Astrocyte of the spinal cord (primary cell): ENCODE results near the gene GATC.

Source experiments
- DNase-seq: peaks from one replicate; pipeline ENCODE4 v3.0.0; 2011; ENCODE audit warnings: low read depth, low spot score
- H3K4me3 ChIP-seq: 2 replicates; pipeline ENCODE4 v1.5.1; 2011; ENCODE audit warnings: low read depth, mild to moderate bottlenecking, low read length, moderate library complexity
- in situ Hi-C: cut with HindIII; loops from 2 replicates; pipeline ENCODE4 v1.10.0; 2017; ENCODE audit warnings: low sequenced_read_pairs
- TF ChIP-seq, protein P1 (sequence below): IDR thresholded peaks from 2 replicates; pipeline ENCODE4 v1.5.1; 2012; ENCODE audit warnings: low read depth, mild to moderate bottlenecking, low read length, inconsistent platforms

Gene GATC

DNA sequence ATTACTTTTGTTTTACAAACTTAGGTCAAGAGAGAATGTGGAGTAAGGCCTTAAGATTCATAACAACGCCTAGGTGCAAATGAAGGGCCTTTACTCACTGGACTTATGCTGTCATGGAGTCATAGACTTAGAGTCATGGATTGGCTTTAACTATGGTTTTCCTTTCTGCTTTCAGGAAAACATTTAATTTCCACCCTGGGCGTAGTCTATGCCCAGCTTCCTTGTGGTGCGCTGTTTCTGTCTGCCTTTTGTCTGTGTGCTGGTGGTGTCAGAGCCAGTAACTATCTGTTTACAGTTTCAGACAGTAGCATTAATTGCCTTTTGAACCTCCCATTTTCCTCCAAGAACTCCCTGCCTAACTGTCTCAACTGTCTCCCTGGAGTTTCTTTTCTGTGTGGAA lies 40.2 kb upstream of the GATC start:
- H3K4me3 ChIP-seq, result no peak overlapping the region
- TF ChIP-seq, protein P1, sequence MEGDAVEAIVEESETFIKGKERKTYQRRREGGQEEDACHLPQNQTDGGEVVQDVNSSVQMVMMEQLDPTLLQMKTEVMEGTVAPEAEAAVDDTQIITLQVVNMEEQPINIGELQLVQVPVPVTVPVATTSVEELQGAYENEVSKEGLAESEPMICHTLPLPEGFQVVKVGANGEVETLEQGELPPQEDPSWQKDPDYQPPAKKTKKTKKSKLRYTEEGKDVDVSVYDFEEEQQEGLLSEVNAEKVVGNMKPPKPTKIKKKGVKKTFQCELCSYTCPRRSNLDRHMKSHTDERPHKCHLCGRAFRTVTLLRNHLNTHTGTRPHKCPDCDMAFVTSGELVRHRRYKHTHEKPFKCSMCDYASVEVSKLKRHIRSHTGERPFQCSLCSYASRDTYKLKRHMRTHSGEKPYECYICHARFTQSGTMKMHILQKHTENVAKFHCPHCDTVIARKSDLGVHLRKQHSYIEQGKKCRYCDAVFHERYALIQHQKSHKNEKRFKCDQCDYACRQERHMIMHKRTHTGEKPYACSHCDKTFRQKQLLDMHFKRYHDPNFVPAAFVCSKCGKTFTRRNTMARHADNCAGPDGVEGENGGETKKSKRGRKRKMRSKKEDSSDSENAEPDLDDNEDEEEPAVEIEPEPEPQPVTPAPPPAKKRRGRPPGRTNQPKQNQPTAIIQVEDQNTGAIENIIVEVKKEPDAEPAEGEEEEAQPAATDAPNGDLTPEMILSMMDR, result no peak
- no peak for DNase-seq
- in situ Hi-C loops, result no loop called here

DNA sequence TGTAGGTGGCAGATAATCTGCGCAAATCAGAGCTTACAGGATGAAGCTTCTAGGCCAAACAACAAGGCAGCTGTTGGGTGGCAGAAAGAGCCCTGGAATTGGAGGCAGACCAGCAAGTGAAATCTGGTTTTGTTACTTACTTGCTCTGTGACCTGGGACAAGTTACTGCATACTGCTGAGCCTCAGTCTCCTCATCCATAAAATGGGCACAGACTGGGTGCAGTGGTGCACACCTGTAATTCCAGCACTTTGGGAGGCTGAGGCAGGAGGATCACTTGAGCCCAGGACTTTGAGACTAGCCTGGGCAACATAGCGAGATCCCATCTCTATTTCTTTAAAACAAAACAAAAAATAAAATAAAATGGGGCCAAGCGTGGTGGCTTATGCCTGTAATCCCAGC lies 39.7 kb upstream of the GATC start:
- in situ Hi-C loops, result no loop called here
- no peak for DNase-seq
- H3K4me3 ChIP-seq, result no peak overlapping the region
- TF ChIP-seq, protein P1, result no peak

DNA sequence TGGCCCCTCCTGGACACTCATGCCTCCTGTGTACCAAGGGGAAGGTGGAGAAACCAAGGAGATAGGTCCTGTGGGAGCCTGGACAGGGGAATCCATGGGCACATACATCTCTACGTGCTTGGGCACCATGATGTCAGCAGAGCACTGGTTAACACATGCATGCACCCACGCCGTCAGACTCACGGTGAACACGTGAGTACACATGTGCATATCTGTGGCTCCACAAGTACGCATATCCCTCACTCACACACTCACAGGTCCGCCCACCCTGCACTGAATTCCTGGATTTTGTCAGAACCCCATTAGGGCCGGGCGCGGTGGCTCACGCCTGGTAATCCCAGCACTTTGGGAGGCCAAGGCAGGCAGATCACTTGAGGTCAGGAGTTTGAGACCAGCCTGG lies 37.5 kb upstream of the GATC start:
- no peak overlapping the region for H3K4me3 ChIP-seq
- TF ChIP-seq, protein P1, result no peak
- no peak for DNase-seq
- in situ Hi-C loops, result no loop called here

DNA sequence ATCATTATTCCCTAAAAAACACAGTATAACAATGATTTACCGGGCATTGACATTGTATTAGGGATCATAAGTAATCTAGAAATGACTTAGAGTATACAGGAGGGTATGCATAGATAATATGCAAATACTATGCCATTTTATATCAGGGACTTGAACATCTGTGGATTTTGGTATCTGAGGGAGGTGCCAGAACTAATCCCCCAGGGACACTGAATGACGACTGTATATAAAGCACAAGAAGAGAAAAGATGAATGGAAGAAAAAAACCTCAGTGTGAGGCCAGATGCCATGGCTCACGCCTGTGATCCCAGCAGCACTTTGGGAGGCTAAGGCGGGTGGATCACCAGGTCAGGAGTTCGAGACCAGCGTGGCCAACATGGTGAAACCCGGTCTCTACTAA lies 33.8 kb upstream of the GATC start:
- DNase-seq, result no peak
- TF ChIP-seq, protein P1, result no peak
- in situ Hi-C loops, result no loop called here
- no peak overlapping the region for H3K4me3 ChIP-seq

DNA sequence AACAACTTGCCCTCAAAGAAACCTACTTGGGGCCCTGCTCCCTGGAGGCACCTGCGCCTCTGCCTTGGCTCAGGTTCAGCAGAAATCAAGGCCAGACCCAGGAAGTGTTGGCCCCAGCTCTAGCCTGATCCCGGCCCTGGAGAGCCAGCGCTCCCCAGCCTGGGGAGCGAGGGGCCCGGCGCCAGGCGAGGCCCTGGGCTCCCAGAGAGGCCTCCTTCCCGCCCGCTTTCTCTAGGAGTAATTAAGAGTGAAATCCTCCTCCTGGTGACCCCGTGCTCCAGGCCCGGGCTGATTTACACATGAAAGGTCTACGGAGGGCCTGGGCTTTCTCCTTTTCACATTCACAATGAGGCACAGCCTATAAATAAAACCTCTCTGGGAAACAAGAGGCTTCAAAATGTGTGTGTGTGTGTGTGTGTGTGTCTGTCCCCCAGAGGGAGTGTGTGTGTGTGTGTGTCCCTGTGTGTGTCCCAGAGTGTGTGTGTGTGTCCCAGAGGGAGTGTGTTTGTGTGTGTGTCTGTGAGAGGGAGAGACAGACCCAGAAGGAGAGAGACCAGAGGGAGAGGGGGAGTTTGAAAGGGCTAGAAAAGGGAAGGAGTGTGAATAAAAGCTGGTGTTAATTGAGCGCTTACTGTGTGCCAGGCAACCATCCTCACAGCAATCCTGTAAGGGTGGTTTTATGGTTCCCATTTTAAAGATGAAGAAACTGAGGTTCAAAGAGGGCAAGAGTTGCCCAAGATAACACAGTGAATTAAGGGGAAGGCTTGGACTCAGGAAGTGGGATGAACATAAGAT lies 32.1 kb upstream of the GATC start:
- in situ Hi-C loops, result no loop called here
- no peak overlapping the region for H3K4me3 ChIP-seq
- no peak for DNase-seq
- TF ChIP-seq, protein P1, result no peak

DNA sequence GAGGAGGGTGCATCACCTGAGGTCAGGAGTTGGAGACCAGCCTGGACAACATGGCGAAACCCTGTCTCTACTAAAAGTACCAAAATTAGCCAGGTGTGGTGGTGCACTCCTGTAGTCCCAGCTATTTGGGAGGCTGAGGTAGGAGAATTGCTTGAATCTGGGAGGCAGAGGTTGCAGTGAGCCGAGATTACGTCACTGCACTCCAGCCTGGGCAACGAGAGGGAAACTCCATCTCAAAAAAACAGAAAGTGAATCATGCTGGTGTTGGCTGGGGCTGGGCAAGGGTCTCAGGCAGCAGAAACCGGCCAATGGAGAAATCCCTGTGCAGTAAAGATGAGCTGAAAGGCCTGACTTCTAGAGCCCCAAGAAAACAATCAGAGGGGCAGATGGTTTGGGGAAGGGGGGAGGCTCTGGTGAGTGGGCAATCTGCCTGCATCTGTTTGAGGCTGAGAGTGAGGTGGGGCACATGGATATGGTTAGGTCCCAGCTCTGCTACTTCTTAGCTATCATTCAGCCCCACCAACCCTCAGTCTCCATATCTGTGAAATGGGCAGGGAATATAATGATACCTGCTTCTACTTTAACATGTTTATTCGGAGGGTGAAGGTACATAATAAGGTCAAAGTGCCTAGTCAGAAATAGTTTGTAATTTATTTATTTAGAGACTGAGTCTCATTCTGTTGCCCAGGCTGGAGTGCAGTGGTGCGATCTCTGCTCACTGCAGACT lies 29.6 kb upstream of the GATC start:
- TF ChIP-seq, protein P1, result no peak
- H3K4me3 ChIP-seq, result no peak overlapping the region
- no peak for DNase-seq
- in situ Hi-C loops, result no loop called here
